Stomach (tissue), 9 donors: ENCODE results near the gene EIF3J. TPM values are rescaled to one million over a fixed set of nuclear protein-coding genes. Genes with fewer than 3 reads are reported as not detected.

Experiments
- DNase-seq, 2 donors: peaks; one replicate each; pipeline versions ENCODE4 v3.0.0 to v3.0.0-alpha.2; 2013 to 2019
- H3K27ac ChIP-seq, 5 donors: fragments of 200-600 bp in 4 of 5; sonication (generic) in 4 of 5; one replicate each; pipeline ENCODE4 v1.5.1; 2013 to 2019; ENCODE audit warnings: mild to moderate bottlenecking in 1 of 5, moderate library complexity in 1 of 5
- H3K27me3 ChIP-seq, 3 donors: fragments of 200-600 bp; sonication (generic); one replicate each; pipeline ENCODE4 v1.5.1; 2017 to 2019; ENCODE audit warnings: mixed run types in 1 of 3
- H3K36me3 ChIP-seq, 4 donors: fragments of 200-600 bp; sonication (generic); 1 replicate in 3 of 4; 2 replicates in 1 of 4; pipeline ENCODE4 v1.5.1; 2016 to 2019
- H3K4me1 ChIP-seq, 4 donors: fragments of 200-600 bp; sonication (generic); one replicate each; pipeline ENCODE4 v1.5.1; 2016 to 2019
- H3K4me3 ChIP-seq, 4 donors: fragments of 200-600 bp; sonication (generic) in 3 of 4; one replicate each; pipeline ENCODE4 v1.5.1; 2016 to 2019; ENCODE audit warnings: mild to moderate bottlenecking in 1 of 4
- H3K9me3 ChIP-seq, 4 donors: fragments of 200-600 bp; sonication (generic); one replicate each; pipeline ENCODE4 v1.5.1; 2016 to 2019
- EP300 ChIP-seq: sonication (generic); formaldehyde crosslinking; IDR thresholded peaks from one replicate; pipeline ENCODE4 v1.6.1; 2017; ENCODE audit warnings: antibody characterized with exemption
- POLR2A ChIP-seq, 4 donors: fragments of 450-650 bp; IDR thresholded peaks; one replicate each; pipeline ENCODE4 v1.6.1; 2016; ENCODE audit warnings: antibody characterized with exemption in 4 of 4, control low read depth in 2 of 4, mild to moderate bottlenecking in 1 of 4, moderate library complexity in 1 of 4
- POLR2AphosphoS5 ChIP-seq, 3 donors: sonication (generic); formaldehyde crosslinking; IDR thresholded peaks; one replicate each; pipeline ENCODE4 v1.6.1; 2016; ENCODE audit warnings: antibody characterized with exemption in 3 of 3
- WGBS, 5 donors: extraction: QIAGEN DNeasy Blood & Tissue Kit in 3 of 5; methylation state at CpG; one replicate each; pipeline versions ENCODE4 v1.1.5 to v1.1.7; 2013 to 2018; 5-methylcytosine and 5-hydroxymethylcytosine counted together
- intact Hi-C: fragments of 100-400 bp; cut with DNase I; formaldehyde crosslinking; loops from one replicate; pipeline ENCODE4 v1.15.1; 2023; ENCODE audit warnings: low total_unique reads
- polyA plus RNA-seq, 3 donors: library from polyadenylated mRNA; stranded (reverse); fragments of 200-250 nt; gene quantifications; one replicate each; pipeline ENCODE4 v1.2.3, GENCODE V29; 2013
- total RNA-seq, 5 donors: library from RNA; depleted of rRNA; stranded (reverse); fragments of >200 nt; gene quantifications; one replicate each; pipeline versions ENCODE4 v1.1.0 to v1.2.3, GENCODE V29; 2014 to 2016
- TF ChIP-seq, protein P1 (sequence below), 7 experiments: fragments of 450-650 bp in 4 of 7; fragments of 200-600 bp in 3 of 7; sonication (generic) in 3 of 7; IDR thresholded peaks; one replicate each; pipeline ENCODE4 v1.5.1; 2016 to 2019; ENCODE audit warnings: antibody characterized with exemption in 7 of 7, control low read depth in 2 of 7, mild to moderate bottlenecking in 1 of 7
- donor health status: healthy with polysubstance abuse.
- donor health status: Bipolar disorder and iron deficiency.
- donor health status: healthy.

The EIF3J gene
- total and polyA plus RNA-seq, 8 donors = 41.5 to 100 (median 49.0) TPM

- Histone ChIP-seq H3K9me3 (no peaks in the 10 kb centered on the region), H3K27me3 (no peaks in the 10 kb centered on the region), H3K4me3 (no peak overlapping the region), H3K27ac (peak overlapping the region in 2 of 5 donors; percentile 38 to 52), H3K36me3 (peaks cover 50 to 100% (median 94%) of the 10 kb centered on the region in 4 donors), H3K4me1 (peaks cover 0 to 11% (median 0%) of the 10 kb centered on the region in 4 donors)
- intact Hi-C loops = no loop called here
- TF ChIP-seq EP300 (no peak), POLR2AphosphoS5 (IDR thresholded peaks at IDR 0.05) (no peak), POLR2A (IDR thresholded peaks at IDR 0.05) (no peak)
- TF ChIP-seq, protein P1, sequence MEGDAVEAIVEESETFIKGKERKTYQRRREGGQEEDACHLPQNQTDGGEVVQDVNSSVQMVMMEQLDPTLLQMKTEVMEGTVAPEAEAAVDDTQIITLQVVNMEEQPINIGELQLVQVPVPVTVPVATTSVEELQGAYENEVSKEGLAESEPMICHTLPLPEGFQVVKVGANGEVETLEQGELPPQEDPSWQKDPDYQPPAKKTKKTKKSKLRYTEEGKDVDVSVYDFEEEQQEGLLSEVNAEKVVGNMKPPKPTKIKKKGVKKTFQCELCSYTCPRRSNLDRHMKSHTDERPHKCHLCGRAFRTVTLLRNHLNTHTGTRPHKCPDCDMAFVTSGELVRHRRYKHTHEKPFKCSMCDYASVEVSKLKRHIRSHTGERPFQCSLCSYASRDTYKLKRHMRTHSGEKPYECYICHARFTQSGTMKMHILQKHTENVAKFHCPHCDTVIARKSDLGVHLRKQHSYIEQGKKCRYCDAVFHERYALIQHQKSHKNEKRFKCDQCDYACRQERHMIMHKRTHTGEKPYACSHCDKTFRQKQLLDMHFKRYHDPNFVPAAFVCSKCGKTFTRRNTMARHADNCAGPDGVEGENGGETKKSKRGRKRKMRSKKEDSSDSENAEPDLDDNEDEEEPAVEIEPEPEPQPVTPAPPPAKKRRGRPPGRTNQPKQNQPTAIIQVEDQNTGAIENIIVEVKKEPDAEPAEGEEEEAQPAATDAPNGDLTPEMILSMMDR (IDR thresholded peaks at IDR 0.05) = no peak
- 37 to 58% (median 48%) methylated on average over 5 of the region's 5 CpGs for WGBS, 5 donors
- no peak for DNase-seq
Measured at GRCh38 chr15:44598892-44599291, 61.9 kb downstream of the EIF3J start.

DNA sequence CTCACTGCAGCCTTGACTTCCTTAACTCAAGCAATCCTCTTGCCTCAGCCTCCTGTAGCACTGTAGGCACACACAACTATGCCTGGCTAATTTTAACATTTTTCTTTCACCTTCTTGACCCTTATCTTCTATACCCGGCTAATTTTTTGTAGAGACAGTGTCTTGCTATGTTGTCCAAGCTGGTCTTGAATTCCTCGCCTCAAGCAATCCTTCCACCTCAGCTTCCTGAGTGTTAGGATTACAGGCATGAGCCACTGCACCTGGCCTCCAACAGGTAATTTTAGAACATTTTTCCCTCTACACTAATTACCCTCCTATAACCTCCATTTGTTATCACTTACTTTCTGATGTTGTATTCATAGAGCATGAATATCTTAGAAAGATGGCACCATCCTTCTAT lies 66.2 kb downstream of the EIF3J start:
- WGBS, 5 donors = 92 to 100% (median 98%) methylated on average over 2 of the region's 2 CpGs
- no peak for DNase-seq
- Histone ChIP-seq H3K4me3 (no peak overlapping the region), H3K27ac (no peak overlapping the region), H3K27me3 (no peaks in the 10 kb centered on the region), H3K36me3 (peaks cover 37 to 100% (median 94%) of the 10 kb centered on the region in 4 donors), H3K9me3 (no peaks in the 10 kb centered on the region), H3K4me1 (peaks cover 0 to 11% (median 0%) of the 10 kb centered on the region in 4 donors)
- intact Hi-C loops = loop anchor here (10.0 kb wide), 1 partner anchor 52 kb away; no protein-coding TSS in a partner anchor
- TF ChIP-seq EP300 (no peak), POLR2AphosphoS5 (IDR thresholded peaks at IDR 0.05) (no peak), POLR2A (IDR thresholded peaks at IDR 0.05) (no peak)
- TF ChIP-seq, protein P1 (IDR thresholded peaks at IDR 0.05) = no peak

- Histone ChIP-seq H3K36me3 (peaks cover 48 to 100% (median 97%) of the 10 kb centered on the region in 4 donors), H3K4me1 (no peaks in the 10 kb centered on the region), H3K4me3 (no peak overlapping the region), H3K9me3 (no peaks in the 10 kb centered on the region), H3K27ac (no peak overlapping the region), H3K27me3 (no peaks in the 10 kb centered on the region)
- DNase-seq = no peak
- 67 to 88% (median 82%) methylated on average over 1 of the region's 1 CpG for WGBS, 5 donors
- TF ChIP-seq EP300 (no peak), POLR2AphosphoS5 (IDR thresholded peaks at IDR 0.05) (no peak), POLR2A (IDR thresholded peaks at IDR 0.05) (no peak)
- TF ChIP-seq, protein P1 (IDR thresholded peaks at IDR 0.05) = no peak
- intact Hi-C loops = loop anchor here (10.0 kb wide), 1 partner anchor 48 kb away; no protein-coding TSS in a partner anchor
Measured at GRCh38 chr15:44606740-44607139, 69.8 kb downstream of the EIF3J start.

Other genes with a start within 250 kb of the EIF3J start
- 100 to 1,000 TPM in 1 of 5 donors, 10 to 100 TPM in 4; 29.5 to 113 (median 67.2) TPM for gene GOLM2, start 248.4 kb upstream of the EIF3J start, total RNA-seq
- gene GOLM2, start 248.4 kb upstream of the EIF3J start, polyA plus RNA-seq = 10 to 100 TPM; 19.6 to 33.0 (median 25.7) TPM
- gene CTDSPL2, start 109.5 kb upstream of the EIF3J start, total RNA-seq = 10 to 100 TPM in 4 of 5 donors, 1 to 10 TPM in 1; 5.8 to 94.2 (median 20.4) TPM
- gene CTDSPL2, start 109.5 kb upstream of the EIF3J start, polyA plus RNA-seq = 1 to 10 TPM; 3.5 to 7.9 (median 5.4) TPM
- gene SPG11, start 126.5 kb downstream of the EIF3J start, total RNA-seq = 100 to 1,000 TPM in 4 of 5 donors, 10 to 100 TPM in 1; 99.5 to 240 (median 139) TPM
- gene SPG11, start 126.5 kb downstream of the EIF3J start, polyA plus RNA-seq = 10 to 100 TPM; 12.1 to 32.4 (median 15.1) TPM
- gene PATL2, start 174.2 kb downstream of the EIF3J start, total RNA-seq = 1 to 10 TPM in 4 of 5 donors, not detected in 1; 1.3 to 5.8 (median 4.2) TPM
- 1 to 10 TPM in 2 of 3 donors, under 1 TPM in 1; 0.92 to 2.3 (median 1.1) TPM for gene PATL2, start 174.2 kb downstream of the EIF3J start, polyA plus RNA-seq
- gene B2M, start 174.4 kb downstream of the EIF3J start, total RNA-seq = 1,000 to 10,000 TPM in 4 of 5 donors, 100 to 1,000 TPM in 1; 815 to 3,849 (median 2,307) TPM
- 1,000 to 10,000 TPM; 1,385 to 1,947 (median 1,540) TPM for gene B2M, start 174.4 kb downstream of the EIF3J start, polyA plus RNA-seq
- 10 to 100 TPM in 1 of 5 donors, 1 to 10 TPM in 3, under 1 TPM in 1; 0.58 to 43.8 (median 2.7) TPM for gene TRIM69, start 199.4 kb downstream of the EIF3J start, total RNA-seq
- 10 to 100 TPM in 2 of 3 donors, 1 to 10 TPM in 1; 9.2 to 14.7 (median 10.4) TPM for gene TRIM69, start 199.4 kb downstream of the EIF3J start, polyA plus RNA-seq